GM21381 (cell line): Measurements from ENCODE around the gene RHPN2.
"Not testable (repeated sequence)": the region's sequence is repeated elsewhere in the genome, so short reads cannot be mapped to it uniquely, and the experiment has no call there.

Experiments
- ATAC-seq: cut with Tn5 transposase; IDR thresholded peaks from one replicate; pipeline ENCODE4 v1.9.1; 2021; ENCODE audit warnings: mild to moderate bottlenecking, moderate library complexity; ENCODE audit not compliant: unreplicated experiment

Gene RHPN2

DNA sequence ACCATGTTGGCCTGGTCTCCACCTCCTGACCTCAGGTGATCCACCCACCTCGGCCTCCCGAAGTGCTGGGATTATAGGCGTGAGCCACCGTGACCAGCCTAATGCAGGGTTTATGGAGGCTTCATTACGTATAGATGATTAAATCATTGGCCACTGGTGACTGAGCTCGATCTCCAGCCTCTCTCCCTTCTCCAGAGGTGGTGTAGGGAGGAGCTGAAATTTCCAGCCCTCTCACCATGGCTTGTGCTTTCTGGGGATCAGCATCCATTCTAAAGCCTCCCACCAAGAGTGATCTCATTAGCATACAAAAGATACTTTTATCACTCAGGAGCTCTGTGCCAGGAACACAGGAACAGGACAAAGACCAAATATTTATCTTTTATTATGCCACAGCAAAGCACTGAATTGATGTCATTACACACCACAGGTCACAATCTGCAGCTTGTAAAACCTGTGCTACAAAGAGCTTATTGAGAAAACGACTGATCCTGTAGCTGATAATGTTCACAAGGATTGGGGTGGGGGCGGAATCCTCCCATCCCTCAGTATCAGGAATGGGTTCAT is 32.4 kb downstream of the RHPN2 start:
- ATAC-seq, result no peak

DNA sequence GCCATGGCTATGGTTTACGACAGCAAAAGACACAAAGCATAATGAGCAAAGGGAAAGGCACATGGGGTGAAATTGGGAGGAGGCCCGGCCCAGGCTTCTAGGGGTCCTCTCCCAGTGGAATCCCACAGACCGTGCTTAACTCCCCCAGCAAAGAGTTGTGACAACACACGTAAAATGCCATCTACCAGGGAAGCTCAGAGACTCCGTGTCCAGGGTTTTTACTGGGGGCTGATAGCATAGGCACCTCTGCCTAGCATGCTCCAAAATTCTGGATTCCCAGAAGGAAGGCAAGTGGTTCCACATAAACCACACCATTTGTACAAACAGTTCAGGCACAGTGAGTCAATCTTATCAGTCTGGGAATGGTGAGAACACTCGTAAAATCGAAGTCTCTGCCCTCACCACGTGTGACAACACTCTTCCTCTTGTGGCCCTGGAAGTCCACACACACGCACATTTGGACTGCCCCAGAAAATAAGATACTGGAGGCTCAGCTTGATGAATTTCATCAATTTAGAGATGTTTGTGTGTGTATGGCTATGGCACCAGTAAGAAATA is 34.9 kb downstream of the RHPN2 start:
- ATAC-seq, result no peak

DNA sequence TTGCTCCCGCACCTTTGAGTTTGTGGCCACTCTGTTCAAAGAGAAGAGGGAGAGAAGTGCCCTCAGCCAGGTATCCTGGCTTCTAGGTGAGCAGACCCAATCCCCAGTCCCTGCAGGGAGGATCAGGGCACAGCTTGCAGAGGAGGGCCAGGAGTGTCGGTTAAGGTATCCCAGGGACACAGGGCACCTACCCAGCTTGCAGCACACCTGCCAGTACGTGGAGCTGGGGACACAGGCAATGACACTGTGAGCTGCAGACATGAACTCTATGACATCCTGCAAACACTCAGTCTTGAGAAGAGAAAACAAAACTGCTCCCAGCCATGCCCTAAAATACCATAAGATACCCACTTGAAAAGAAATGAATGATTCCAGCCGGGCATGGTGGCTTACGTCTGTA is 38.1 kb downstream of the RHPN2 start:
- not testable (repeated sequence) for ATAC-seq

DNA sequence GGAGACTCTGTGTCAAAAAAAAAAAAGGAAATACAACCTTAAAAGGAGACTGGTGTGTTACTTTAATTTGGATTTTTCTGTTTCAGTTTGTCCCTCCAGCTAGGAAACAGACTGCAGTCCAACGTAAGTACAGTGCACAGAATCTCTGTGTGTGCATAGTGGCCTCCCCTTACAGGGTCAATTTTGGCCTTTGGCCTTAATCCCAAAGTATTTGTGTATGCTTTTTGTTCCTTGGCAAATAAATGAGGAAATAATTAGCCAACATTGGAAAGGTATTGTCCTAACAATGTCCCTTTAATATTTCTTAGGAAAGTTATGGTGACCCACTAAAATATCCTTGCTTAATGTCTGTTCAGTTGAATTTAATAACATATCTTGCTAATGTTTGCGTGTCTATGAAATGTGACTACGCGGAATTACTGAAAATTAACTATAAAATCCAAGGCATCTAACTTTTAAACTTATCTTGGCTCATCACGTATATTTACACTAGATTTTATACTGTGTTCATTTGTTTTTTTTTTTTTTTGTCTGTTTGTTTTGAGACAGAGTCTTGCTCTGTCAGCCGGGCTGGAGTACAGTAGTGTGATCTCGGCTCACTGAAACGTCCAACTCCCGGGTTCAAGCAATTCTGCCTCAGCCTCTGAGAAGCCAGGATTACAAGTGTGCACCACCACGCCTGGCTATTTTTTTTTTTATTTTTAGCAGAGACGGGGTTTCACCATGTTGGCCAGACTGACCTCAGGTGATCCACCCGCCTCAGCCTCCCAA is 39.0 kb downstream of the RHPN2 start:
- not testable (repeated sequence) for ATAC-seq

DNA sequence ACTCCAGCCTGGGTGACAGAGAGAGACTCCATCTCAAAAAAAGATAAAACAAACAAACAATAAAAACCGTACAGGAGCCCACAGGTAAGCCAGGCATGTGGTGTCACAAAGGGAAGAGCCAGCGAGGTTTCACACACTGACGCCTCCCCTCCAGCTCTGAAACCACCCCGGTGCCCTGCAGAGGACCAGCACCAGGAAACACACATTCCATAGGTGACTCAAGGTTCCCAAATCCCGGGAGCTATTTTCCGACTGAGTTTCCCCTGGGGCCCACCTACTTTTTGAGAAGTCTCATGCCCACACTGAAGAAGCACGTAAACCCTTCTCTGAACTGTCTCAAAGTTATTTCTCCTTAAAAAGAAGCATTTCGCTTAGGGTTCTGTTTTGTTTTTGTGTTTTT is 40.3 kb downstream of the RHPN2 start:
- ATAC-seq, result no peak

DNA sequence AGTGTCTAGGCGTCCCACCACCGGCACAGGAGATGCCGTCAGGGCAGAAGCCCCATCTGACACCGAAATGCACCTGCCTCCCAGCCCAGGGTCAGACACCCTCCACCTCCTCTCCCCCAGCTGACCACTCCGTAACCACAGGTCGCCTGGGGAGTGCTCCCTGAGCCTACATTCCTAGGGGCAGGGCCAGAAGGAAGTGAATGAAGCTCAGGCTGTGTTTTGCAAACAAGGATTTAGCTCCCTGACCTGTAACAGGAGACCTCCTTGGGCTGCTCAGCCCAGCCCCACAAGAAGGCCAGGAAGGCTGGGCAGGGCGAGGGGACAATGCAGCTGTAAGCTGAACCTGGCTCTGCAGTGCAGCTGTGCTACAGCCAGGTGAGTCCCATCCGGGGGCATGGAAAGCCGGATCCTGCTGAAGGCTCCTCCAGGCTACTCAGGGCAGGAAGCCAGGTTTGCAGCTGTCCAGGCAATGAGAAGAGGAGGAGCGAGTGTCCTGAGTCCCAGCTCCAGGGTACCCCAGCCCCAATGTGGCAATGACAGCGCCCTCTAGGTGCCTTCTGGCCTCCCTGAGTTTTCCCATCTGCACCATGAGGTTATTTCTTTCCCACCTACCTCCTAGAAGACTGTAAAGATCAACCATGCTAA is 42.1 kb downstream of the RHPN2 start:
- ATAC-seq, result no peak

DNA sequence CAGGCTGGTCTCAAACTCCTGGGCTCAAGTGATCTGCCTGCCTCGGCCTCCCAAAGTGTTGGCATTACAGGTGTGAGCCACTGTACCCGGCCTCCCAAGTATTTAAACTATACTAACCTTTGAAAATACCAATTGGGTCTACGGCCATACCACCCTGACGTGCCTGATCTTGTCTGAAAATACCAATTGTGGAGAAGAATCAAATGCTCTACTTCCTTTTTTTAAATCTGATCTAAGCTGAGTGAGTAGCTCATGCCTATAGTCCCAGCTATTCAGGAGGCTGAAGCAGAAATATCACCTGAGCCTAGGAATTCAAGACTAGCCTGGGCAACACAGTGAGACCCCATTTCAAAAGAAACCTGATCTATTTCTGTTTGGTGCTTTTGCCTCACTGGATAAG is 53.8 kb downstream of the RHPN2 start:
- ATAC-seq, result not testable (repeated sequence)

DNA sequence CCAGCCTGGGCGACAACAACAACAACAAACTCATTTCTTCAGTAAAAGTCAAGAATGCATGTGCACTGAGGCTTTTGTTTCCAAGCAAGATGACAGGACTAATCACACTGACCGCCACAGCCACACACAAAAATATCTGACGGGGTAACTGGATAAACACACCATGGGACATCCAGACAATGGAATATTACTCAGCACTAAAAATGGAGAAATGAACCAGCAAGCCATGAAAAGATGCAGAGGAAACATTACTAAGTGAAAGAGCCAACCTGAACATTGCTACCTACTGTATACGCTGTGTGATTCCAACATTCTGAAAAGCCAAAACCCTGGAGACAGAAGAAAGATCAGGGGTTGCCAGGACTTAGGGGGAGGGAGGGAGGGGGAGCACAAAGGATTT is 56.0 kb downstream of the RHPN2 start:
- no peak for ATAC-seq

DNA sequence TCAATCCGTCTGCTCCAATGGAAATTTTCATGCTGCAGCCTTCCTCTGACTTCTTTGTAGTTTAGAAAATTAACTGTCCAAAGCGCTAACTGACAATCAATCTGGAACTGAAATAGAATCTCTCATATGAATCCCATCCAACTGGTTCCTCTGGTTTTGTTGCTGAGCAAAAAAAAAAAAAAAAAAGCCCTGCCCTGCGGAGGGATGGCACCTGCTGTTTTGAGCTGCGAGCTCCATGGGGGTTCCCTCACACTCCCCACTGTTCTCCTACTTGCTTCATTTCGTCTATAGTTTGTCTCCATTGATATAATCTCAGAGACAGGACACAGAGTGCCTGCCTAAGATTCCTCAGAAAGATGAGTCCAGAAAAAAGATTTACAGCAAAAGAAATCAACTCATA is 59.2 kb downstream of the RHPN2 start:
- ATAC-seq, result no peak

DNA sequence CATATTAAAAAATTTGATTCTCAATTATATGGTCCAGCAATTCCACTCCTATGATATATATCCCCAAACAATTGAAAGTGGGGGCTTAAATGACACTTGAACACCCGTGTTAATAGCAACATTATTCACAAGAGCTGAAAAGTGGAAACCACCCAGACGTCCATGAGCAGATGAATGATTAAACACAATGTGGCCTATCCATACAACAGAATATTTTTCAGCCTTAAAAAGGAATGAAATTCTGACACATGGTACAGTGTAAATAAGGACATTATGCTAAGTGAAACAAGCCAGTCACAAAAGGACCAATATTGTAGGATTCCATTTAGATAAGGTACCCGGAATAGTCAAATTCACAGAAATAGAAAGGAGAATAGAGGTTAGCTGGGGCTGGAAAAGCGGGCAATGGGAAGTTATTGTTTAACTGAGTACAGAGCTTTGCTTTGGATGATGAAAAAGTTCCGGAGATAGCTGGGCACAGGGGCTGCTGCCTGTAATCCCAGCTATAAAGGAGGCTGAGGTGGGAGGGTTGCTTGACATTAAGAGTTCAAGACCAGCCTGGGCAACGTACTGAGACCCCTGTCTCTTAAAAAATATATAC is 61.2 kb downstream of the RHPN2 start:
- ATAC-seq, result not testable (repeated sequence)

DNA sequence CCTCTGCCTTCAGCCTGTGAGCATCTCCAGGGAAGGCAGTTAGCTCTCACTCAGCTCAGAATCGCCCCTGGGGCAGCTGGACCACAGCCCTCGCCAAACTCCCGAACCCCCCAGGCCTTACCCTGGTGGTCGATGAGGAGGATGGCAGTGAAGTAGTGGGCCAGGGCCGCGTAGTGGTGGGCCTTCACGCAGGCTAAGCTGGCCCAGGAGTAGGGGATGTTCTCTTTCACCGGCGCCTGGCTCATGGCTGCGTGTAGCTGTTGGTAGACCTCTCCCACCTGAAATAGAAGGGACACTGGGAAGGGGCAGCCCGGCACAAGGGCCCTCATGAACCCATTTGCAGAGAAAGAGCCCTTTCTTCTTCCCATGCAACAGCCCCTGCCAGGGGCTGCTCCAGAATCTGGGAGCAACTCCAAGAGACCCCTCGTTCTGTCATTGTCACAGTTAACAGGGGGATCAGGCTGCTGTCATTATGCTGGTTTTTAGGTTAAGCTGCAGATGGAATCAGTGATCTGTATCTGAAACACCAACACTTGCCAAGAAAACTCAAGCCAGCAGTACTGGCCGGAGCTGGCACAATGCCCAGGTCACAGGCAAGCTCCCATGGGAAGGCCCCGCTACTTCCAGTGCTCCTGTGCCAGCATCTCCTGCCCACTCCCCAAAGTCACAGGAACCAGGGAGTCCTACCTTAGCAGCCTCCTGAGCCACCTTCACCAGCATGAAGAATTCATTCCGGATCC is 62.4 kb downstream of the RHPN2 start:
- ATAC-seq, result not testable (repeated sequence)

DNA sequence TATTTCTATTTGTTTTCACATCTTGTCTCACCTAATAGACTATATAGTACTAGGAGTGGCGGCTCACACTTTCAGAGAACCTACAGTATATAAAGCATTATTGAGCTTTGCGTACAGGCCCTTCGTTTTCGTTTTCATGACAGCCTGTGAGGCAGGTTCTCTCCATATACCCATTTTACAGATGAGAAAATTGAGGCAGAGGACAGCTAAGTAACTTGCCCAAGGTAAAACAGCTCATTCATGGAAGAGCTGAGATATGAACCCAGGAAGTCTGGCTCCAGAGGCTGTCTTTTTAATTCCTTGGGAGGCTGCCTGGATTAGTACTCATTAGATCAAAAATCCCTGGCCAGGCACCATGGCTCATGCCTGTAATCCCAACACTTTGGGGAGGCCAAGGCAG is 63.8 kb downstream of the RHPN2 start:
- ATAC-seq, result no peak

DNA sequence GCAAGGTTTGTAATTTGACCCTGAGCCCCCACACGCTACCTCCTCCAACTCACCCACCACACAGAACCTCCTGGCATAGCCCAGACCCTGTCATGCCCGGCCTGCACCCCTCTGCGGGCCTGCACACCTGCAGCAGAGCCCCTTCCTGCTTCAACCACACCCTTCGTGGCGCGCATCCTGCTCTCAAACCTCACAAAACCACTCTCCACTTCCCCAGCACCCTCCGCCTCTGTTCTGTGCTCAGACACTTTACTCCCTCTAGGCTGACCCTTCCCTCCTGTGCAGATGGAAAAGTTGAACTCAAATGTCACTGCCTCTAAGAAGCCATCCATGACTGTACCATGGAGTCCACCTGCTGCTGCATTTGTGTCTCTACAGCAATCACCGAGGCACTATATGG is 64.2 kb downstream of the RHPN2 start:
- ATAC-seq, result no peak

DNA sequence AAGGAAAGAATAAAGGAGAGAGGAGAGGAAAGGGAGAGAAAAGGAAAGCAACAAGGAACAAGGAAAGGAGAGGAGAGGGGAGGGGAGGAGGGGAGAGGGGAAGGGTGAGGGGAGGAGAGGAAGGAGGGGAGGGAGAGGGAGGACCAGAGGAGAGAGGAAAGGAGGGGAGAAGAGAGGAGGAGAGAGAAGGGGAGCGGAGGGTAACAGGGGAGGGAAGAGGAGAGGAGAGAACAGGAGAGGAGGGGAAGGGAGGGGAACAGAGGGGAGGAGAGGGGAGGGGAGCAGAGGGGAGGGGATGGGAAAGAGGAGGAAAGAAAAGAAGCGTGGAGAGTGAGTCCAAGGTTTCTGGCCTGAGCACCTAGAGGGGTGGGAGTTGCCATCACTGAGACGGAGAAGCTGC is 66.0 kb downstream of the RHPN2 start:
- ATAC-seq, result no peak

DNA sequence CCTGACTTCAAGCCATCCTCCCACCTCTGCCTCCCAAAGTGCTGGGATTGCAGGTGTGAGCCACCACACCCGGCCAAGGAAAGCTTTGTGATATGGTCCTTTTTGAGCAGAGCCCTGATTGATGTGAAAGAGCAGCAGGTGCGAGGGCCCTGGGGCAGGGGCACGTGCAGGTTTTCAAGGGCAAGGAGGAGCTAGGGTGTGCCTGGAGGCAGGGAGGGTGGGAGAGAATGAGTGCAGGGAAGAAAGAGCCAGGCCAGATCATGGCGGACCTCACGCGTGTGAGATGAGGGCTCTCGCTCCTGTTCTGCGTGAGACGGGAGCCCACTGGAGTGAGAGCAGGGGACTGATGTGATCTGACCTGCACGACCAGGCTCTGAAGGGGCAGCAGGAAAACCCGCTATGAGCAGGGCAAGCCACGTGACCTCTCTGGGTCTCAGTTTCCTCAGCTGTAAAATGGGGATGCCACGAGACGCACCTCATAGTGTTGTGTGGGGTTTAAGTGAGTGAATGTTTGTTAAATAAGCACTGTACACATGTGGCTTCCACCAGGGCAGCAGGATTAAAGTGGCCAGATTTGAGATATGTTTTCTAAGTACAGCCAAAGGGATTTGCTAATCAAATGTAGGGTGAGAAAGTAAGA is 66.9 kb downstream of the RHPN2 start:
- ATAC-seq, result no peak

DNA sequence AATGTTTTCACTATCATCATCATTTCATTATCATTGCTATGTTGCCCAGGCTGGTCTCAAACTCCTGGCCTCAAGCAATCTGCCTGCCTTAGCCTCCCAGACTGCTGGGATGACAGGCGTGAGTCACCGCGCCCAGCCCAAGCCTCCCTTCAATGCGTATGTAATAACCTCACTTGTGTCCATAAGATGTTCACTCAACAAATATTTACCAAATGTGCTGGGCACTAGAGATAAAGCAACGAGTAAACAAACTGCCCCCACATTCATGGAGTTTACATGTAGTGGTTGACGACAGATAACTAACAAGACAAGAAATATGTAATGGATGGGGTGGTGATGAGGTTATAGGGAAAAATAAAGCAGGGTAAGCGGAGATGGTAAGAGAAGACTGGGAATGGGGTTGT is 67.6 kb downstream of the RHPN2 start:
- not testable (repeated sequence) for ATAC-seq

DNA sequence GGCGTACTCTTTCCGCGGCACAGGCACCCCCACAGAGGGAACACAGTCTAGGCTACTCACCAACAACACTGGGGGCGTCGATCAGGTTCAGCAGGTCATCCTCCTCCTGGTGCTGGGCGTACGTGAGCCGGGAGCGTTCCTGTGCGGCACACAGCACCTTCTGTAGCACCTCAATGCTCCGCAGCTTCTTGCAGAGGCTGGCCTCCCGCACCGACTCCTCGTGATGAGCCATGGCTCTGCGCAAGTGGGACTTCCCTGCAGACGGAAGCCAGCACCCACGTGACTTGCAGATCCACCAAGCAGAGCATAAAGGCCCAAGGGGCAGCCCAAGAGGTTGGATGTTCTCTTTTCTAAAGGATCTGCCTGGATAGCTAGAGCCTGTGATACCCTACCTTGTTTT is 68.7 kb downstream of the RHPN2 start:
- not testable (repeated sequence) for ATAC-seq

DNA sequence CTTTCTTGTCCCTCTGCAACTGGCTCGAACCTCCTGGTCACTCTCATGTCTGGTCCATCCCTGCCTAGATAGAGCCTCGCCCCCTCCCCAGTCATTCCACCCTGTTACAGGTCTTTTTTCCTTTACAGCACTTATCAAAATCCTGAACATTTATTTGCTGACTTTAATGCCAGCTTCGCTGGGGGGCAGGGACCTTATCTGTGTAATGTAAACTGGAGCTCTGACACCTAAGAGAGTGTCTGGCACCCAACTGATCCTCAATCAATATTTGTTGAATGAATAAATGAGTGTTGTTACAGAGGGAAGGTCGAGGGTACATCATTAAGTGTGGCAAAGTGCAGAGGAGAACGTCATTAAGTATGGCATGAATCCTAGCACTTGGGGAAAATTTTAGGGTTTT is 76.0 kb downstream of the RHPN2 start:
- no peak for ATAC-seq

DNA sequence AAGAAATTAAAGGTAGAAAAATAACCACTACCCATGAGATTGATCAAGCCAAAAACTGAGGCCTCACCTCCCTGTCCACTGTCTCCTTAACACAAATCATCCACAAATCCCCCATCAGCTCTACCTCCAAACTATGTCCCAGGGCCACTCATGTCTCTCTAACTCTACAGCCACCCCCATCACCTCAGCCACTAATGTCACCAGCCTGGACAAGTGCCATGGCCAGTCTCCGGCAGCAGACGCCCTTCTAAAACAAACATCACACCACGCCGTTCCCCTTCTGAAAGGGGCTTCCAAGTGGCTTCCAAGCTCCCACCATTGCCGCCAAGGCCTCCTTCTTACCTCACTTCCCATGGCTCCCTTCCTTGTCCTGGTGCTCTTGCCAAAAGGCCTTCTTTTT is 76.4 kb downstream of the RHPN2 start:
- not testable (repeated sequence) for ATAC-seq

DNA sequence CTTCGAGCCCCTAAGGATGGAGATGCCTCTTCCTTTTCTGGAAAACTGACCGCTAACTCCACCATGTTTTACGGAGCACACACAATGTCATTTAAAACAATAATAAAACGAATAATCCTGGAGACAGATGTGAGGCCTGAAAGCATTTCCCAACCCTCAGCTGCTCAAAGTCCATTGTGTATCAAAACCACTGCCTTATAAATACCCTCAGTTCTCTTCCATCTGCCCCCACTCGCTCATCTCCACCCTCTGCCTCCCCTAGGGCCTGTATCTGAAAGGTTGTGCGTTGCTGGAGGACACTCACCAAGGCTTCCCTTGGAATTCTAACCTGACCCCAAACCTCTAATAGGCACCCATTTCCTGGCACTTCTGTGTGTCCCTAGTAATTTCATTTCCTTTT is 82.2 kb downstream of the RHPN2 start:
- ATAC-seq, result not testable (repeated sequence)
